ENCODE data around the gene RUFY4. TPM values are rescaled to one million over a fixed set of nuclear protein-coding genes. Genes with fewer than 3 reads are reported as not detected.

Gene RUFY4
- total and polyA plus RNA-seq, 2 experiments from 2014 or later: 0.27 TPM; not detected in 1

DNA sequence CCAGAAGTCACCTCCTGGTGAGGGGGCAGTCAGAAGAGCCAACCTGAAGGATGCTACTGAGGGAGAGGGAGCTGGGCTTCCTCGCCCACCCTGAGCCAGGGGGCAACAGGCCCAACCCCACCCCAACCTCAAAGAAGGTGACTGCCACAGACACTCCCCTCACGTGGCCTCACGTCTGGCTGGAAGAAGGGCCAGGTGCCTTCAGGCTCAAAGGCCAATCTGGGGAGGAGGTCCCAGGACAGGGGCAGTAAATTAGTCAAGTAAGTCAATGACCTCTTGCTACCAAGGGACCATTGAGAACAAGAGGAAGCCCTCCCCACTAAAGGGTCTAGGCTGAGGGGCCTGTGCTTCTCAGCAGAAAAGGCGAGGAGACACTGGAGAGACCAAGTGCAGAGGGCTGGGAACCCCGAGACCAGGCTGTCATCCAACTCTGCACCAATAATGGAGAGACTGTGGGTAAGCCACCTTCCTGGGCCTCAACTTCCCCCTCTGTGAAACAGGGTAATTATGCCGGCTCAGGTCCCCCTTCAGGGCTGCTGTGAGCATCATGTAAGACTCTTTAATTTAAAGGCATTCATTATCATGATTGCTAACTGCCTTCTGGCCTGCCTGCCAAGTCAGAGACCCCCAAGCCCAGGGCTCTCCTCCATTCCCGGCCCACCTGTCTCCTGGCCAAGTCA, 46.1 kb upstream of the RUFY4 start (continued):
- TF ChIP-seq, protein P1, sequence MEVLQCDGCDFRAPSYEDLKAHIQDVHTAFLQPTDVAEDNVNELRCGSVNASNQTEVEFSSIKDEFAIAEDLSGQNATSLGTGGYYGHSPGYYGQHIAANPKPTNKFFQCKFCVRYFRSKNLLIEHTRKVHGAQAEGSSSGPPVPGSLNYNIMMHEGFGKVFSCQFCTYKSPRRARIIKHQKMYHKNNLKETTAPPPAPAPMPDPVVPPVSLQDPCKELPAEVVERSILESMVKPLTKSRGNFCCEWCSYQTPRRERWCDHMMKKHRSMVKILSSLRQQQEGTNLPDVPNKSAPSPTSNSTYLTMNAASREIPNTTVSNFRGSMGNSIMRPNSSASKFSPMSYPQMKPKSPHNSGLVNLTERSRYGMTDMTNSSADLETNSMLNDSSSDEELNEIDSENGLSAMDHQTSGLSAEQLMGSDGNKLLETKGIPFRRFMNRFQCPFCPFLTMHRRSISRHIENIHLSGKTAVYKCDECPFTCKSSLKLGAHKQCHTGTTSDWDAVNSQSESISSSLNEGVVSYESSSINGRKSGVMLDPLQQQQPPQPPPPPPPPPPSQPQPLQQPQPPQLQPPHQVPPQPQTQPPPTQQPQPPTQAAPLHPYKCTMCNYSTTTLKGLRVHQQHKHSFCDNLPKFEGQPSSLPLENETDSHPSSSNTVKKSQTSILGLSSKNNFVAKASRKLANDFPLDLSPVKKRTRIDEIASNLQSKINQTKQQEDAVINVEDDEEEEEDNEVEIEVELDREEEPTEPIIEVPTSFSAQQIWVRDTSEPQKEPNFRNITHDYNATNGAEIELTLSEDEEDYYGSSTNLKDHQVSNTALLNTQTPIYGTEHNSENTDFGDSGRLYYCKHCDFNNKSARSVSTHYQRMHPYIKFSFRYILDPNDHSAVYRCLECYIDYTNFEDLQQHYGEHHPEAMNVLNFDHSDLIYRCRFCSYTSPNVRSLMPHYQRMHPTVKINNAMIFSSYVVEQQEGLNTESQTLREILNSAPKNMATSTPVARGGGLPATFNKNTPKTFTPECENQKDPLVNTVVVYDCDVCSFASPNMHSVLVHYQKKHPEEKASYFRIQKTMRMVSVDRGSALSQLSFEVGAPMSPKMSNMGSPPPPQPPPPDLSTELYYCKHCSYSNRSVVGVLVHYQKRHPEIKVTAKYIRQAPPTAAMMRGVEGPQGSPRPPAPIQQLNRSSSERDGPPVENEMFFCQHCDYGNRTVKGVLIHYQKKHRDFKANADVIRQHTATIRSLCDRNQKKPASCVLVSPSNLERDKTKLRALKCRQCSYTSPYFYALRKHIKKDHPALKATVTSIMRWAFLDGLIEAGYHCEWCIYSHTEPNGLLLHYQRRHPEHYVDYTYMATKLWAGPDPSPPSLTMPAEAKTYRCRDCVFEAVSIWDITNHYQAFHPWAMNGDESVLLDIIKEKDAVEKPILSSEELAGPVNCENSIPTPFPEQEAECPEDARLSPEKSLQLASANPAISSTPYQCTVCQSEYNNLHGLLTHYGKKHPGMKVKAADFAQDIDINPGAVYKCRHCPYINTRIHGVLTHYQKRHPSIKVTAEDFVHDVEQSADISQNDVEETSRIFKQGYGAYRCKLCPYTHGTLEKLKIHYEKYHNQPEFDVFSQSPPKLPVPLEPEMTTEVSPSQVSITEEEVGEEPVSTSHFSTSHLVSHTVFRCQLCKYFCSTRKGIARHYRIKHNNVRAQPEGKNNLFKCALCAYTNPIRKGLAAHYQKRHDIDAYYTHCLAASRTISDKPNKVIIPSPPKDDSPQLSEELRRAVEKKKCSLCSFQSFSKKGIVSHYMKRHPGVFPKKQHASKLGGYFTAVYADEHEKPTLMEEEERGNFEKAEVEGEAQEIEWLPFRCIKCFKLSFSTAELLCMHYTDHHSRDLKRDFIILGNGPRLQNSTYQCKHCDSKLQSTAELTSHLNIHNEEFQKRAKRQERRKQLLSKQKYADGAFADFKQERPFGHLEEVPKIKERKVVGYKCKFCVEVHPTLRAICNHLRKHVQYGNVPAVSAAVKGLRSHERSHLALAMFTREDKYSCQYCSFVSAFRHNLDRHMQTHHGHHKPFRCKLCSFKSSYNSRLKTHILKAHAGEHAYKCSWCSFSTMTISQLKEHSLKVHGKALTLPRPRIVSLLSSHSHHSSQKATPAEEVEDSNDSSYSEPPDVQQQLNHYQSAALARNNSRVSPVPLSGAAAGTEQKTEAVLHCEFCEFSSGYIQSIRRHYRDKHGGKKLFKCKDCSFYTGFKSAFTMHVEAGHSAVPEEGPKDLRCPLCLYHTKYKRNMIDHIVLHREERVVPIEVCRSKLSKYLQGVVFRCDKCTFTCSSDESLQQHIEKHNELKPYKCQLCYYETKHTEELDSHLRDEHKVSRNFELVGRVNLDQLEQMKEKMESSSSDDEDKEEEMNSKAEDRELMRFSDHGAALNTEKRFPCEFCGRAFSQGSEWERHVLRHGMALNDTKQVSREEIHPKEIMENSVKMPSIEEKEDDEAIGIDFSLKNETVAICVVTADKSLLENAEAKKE (CRISPR knock-in tag; IDR thresholded peaks at IDR 0.05): no peak

DNA sequence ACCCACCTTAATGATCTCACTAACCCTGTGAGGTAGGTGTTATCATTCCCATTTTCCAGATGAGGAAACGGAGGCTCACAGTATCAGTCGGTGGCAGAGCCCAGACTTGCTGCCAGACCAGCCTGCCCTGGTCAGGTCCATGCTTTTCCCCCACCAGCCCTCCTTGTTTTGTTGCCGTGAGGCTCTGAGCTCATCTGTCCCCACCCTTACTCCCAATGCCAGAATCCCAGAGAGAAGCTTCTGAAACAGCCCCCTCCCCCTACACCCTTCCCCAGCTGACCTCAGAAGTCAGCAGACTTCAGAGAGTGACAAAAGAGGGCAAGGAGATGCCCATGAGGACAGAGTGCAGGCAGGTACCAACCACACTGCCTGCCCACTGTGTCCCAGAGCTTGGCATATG, 45.4 kb upstream of the RUFY4 start:
- no peak for ATAC-seq
- H3K79me2 ChIP-seq (replicated peaks; ENCODE audit: insufficient read depth): no peaks in the 10 kb centered on the region

DNA sequence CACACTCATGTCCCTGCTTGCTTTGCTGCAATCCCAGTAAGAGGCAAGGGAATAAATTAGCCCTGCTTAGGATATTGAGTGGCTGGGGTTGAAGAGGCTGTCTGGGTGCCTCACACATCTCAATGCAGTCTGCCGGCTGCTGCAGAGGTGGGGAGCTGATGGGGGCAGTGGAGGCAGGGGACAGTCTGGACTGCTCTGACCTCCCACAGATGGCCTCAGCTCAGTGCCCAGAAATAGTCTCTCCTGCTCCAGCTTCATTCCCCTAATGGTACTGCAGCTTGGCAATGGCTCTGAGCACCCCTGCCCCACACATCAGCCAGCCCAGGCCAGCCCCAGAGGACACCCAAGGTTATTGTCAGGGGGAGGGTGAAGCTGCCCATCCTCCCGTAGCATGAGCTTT, 44.7 kb upstream of the RUFY4 start:
- Mint-ChIP-seq H3K4me3 (no peak overlapping the region), H3K9me3 (no peaks in the 10 kb centered on the region), H3K36me3 (ENCODE audit: low read depth) (no peaks in the 10 kb centered on the region), H3K4me1 (peaks cover 37% of the 10 kb centered on the region), H3K27ac (no peak overlapping the region), H3K27me3 (ENCODE audit: insufficient read depth, low read depth, poor library complexity) (peaks cover 18% of the 10 kb centered on the region)
- Histone ChIP-seq H3K79me2 (replicated peaks; ENCODE audit: insufficient read depth) (no peaks in the 10 kb centered on the region), H3K9me2 (ENCODE audit: insufficient read depth) (no peaks in the 10 kb centered on the region), H3K4me3 (no peak overlapping the region), H3K4me2 (no peak overlapping the region), H4K20me1 (replicated peaks; ENCODE audit: insufficient read depth) (no peaks in the 10 kb centered on the region), H3K4me1 (ENCODE audit: insufficient read depth) (peaks cover 13% of the 10 kb centered on the region), H3K27me3 (ENCODE audit: insufficient read depth) (no peaks in the 10 kb centered on the region), H3K27ac (ENCODE audit: low read depth) (no peak overlapping the region), H3F3A (replicated peaks; ENCODE audit: low read depth) (no peaks in the 10 kb centered on the region), H3K36me3 (ENCODE audit: insufficient read depth) (no peaks in the 10 kb centered on the region), H2AFZ (no peak overlapping the region)
- TF ChIP-seq, protein P2, sequence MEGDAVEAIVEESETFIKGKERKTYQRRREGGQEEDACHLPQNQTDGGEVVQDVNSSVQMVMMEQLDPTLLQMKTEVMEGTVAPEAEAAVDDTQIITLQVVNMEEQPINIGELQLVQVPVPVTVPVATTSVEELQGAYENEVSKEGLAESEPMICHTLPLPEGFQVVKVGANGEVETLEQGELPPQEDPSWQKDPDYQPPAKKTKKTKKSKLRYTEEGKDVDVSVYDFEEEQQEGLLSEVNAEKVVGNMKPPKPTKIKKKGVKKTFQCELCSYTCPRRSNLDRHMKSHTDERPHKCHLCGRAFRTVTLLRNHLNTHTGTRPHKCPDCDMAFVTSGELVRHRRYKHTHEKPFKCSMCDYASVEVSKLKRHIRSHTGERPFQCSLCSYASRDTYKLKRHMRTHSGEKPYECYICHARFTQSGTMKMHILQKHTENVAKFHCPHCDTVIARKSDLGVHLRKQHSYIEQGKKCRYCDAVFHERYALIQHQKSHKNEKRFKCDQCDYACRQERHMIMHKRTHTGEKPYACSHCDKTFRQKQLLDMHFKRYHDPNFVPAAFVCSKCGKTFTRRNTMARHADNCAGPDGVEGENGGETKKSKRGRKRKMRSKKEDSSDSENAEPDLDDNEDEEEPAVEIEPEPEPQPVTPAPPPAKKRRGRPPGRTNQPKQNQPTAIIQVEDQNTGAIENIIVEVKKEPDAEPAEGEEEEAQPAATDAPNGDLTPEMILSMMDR (conservative IDR thresholded peaks at IDR 0.05; ENCODE audit: low read depth in 2 of 2): no peak
- TF ChIP-seq NANOG (IDR thresholded peaks at IDR 0.05; ENCODE audit: borderline replicate concordance) (no peak), CREB1 (CRISPR knock-in tag; IDR thresholded peaks at IDR 0.05; ENCODE audit: low read depth) (no peak), ZNF114 (CRISPR knock-in tag; IDR thresholded peaks at IDR 0.05) (no peak)
- DNase-seq (ENCODE audit: low spot score): no peak
- no peak for ATAC-seq

More for the DNA sequence above, 45.4 kb upstream of the RUFY4 start:
- TF ChIP-seq EZH2phosphoT487 (IDR thresholded peaks at IDR 0.05; ENCODE audit: unreplicated experiment): no peak
- H2AFZ ChIP-seq: no peak overlapping the region
- peaks cover 13% of the 10 kb centered on the region for H3K4me1 ChIP-seq (ENCODE audit: insufficient read depth)
- no peak overlapping the region for H3K4me2 ChIP-seq
- H4K20me1 ChIP-seq (replicated peaks; ENCODE audit: insufficient read depth): no peaks in the 10 kb centered on the region
- H3K9me3 Mint-ChIP-seq: no peaks in the 10 kb centered on the region
- H3K27ac ChIP-seq (ENCODE audit: low read depth): no peak overlapping the region
- H3K27me3 ChIP-seq (ENCODE audit: insufficient read depth): no peaks in the 10 kb centered on the region
- H3K9me2 ChIP-seq (ENCODE audit: insufficient read depth): no peaks in the 10 kb centered on the region
- H3K27ac Mint-ChIP-seq: no peak overlapping the region
- H3K4me1 Mint-ChIP-seq: peaks cover 37% of the 10 kb centered on the region
- H3K4me3 Mint-ChIP-seq: no peak overlapping the region
- H3K27me3 Mint-ChIP-seq (ENCODE audit: insufficient read depth, low read depth, poor library complexity): peaks cover 18% of the 10 kb centered on the region
- H3F3A ChIP-seq (replicated peaks; ENCODE audit: low read depth): no peaks in the 10 kb centered on the region
- DNase-seq (ENCODE audit: low spot score): no peak
- no peak overlapping the region for H3K4me3 ChIP-seq
- H3K36me3 Mint-ChIP-seq (ENCODE audit: low read depth): no peaks in the 10 kb centered on the region
- H3K36me3 ChIP-seq (ENCODE audit: insufficient read depth): no peaks in the 10 kb centered on the region

Measured in GM23338 (cell line).